Retinal pigment epithelial cell (primary cell): Measurements from ENCODE around the gene PPP1R14C.
"Not testable (repeated sequence)": the region's sequence is repeated elsewhere in the genome, so short reads cannot be mapped to it uniquely, and the experiment has no call there.

Experiments
- DNase-seq: peaks from one replicate; pipeline ENCODE4 v3.0.0-alpha.2; 2010; ENCODE audit warnings: low read depth
- H3K4me3 ChIP-seq: 2 replicates; pipeline ENCODE4 v1.5.1; 2011; ENCODE audit warnings: mild to moderate bottlenecking, low read length, control low read depth, moderate library complexity
- TF ChIP-seq, protein P1 (sequence below): conservative IDR thresholded peaks from 2 replicates; pipeline ENCODE4 v1.5.1; 2011; ENCODE audit warnings: low read depth, low read length, control low read depth, inconsistent platforms

PPP1R14C gene

DNA sequence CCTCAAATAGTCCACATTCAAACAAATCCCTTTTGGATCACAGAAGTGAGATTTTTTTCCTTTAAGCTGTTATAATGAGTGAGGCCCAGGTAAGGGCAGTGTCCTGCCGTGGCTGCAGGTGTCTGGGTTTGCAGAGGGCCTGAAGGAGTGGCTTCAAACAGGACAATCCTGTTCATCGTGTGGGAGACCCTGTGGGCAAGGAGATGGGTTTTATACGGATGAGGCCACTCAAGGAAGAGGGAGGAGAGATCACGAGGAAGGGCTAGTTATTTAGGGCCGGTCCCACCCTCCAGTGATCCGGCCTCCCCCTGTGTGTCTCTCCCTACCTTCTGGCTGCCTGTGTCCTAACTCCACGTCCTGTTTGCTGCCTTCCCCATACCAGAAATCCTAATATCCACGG lies 33.8 kb downstream of the PPP1R14C start:
- TF ChIP-seq, protein P1, sequence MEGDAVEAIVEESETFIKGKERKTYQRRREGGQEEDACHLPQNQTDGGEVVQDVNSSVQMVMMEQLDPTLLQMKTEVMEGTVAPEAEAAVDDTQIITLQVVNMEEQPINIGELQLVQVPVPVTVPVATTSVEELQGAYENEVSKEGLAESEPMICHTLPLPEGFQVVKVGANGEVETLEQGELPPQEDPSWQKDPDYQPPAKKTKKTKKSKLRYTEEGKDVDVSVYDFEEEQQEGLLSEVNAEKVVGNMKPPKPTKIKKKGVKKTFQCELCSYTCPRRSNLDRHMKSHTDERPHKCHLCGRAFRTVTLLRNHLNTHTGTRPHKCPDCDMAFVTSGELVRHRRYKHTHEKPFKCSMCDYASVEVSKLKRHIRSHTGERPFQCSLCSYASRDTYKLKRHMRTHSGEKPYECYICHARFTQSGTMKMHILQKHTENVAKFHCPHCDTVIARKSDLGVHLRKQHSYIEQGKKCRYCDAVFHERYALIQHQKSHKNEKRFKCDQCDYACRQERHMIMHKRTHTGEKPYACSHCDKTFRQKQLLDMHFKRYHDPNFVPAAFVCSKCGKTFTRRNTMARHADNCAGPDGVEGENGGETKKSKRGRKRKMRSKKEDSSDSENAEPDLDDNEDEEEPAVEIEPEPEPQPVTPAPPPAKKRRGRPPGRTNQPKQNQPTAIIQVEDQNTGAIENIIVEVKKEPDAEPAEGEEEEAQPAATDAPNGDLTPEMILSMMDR = no peak
- no peak overlapping the region for H3K4me3 ChIP-seq
- no peak for DNase-seq

DNA sequence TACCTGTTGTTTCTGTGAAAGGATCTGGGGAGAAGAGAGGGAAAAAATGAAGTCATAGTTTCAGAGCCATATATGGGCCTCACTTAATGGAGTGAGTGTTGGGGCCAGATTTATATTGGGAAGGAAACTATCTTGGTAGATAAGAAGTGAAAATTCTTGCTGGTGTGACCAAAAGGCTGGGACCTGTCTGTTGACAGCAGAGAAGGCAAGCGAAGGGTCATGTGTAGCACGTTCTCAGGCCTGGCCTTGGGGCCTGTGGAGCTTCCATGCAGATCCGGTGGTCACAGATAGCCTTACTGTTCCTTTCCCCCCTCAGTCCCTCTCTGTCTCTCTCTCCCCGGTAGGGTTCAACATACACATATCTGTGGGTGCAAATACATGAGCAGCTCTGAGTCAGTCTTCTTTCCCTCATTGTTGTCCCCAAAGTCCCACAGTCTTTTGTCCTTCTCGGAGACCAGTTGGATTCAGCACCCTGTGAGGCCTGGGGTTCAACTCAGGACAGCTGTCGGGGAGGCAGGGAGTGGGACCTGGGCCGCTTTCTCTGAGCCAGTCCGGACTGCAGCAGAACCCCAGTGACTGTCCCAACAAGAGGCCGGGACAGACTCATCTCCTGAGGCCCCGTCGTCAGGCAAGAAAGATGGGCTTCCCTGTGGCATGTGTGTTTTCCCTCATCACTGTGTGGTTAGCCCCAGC lies 34.6 kb downstream of the PPP1R14C start:
- TF ChIP-seq, protein P1 = no peak
- DNase-seq = no peak
- H3K4me3 ChIP-seq = no peak overlapping the region

DNA sequence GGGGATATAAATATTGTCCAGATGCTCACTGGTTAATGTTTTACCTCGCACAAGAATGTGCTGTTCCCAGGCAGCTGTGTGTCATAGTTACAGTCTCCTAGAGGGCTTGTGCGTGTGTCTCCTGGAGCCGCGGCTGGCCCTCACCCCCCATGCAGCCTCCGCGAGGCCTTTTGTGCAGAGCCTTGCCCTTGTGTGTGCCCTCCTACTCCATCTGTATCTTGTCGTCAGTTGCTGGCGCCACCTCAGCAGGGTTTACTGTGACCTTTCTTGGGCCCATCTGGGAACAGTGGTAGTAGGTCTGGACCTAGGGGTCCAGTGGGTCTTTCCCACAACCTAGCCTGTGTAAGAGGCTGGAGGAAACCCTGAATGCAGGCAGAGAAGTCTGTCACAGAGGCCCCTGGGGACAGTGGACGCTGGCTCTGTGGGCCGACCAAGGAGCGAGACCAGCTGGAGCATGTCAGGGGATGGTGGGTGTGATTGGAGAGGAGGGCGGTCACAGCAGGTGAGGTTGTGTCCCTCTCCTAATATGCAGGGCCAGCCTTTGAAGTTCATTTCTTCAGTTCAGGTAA lies 35.2 kb downstream of the PPP1R14C start:
- no peak overlapping the region for H3K4me3 ChIP-seq
- TF ChIP-seq, protein P1 = no peak
- DNase-seq = no peak

DNA sequence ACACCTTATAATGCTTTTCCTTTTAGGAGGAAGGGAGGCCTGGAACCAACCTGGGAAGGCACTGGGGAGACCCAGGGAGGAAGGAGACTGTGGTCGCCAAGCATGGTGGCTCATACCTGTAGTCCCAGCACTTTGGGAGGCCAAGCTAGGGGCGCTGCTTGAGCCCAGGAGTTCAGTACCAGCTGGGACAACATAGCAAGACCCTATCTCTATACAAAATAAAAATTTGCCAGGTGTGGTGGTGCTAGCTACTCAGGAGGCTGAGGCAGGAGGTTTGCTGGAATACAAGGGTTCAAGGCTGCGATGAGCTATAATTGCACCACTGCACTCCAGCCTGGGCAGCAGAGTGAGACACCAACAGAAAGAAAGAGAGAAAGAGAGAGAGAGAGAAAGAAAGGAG lies 36.2 kb downstream of the PPP1R14C start:
- H3K4me3 ChIP-seq = no peak overlapping the region
- DNase-seq = no peak
- TF ChIP-seq, protein P1 = no peak

DNA sequence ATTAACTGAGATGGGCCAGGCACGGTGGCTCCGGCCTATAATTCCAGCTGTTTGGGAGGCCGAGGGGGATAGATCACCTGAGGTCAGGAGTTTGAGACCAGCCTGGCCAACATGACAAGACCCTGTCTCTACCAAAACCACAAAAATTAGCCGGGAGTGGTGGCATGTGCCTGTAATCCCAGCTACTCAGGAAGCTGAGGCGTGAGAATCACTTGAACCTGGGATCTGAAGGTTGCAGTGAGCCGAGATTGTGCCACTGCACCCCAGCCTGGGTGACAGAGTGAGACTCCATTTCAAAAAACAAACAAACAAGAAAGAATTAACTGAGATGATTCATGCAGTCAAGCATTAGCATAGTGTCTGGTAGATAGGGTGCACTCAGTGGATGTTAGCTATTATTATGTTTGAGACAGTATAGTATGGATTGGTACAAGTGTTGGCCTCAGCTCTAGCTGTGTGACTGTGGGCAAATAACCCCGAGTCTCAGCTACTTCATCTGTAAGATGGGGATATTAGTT lies 37.1 kb downstream of the PPP1R14C start:
- DNase-seq, H3K4me3 ChIP-seq: not testable (repeated sequence)

DNA sequence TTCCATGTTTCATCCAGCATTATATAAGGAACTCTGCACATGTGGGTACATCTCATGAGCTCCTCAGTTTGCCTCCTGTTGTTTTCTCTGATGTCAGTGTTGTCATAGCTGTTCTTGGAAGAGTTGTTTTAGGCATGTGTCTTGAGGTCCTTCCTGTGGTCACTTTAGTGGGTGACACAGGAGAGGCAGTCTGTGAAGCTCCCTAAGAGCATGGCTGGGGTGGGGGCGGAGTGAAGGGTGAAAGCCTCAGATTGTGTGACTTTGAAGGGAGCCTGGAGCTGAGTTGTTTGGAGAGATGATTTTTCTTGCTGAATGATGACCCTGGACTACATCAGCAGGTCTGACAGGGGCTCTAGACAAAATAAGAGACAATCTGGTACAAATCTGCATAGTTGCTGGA lies 37.7 kb downstream of the PPP1R14C start:
- DNase-seq = no peak
- TF ChIP-seq, protein P1 = no peak
- no peak overlapping the region for H3K4me3 ChIP-seq

DNA sequence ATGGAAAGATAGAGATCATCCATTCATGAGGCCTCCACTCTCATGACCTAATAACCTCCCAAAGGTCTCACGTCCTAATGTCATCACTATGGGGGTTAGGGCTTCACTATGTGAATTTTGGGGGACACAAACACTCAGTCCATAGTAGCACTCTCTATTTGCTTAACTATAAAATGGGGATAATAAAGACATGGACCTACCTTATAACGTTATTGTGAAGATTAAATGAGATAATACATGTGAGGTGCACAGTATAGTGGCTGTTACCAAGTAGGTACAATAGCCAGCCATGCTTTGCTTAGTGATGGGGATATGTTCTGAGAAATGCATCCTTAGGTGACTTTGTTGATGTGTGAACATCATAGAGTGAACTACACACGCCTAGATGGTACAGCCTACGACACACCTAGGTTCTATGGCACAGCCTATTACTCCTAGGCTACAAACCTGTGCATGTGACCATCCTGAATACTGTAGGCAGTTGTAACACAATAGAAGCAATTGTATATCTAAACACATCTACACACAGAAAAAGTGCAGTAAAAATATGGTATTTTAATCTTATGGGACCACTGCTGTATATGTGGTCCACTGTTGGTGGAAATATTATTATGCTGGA lies 39.7 kb downstream of the PPP1R14C start:
- TF ChIP-seq, protein P1 = no peak
- H3K4me3 ChIP-seq = no peak overlapping the region
- no peak for DNase-seq
